OCI-LY1 (cell line): Measurements from ENCODE around the gene IL1RAP.

Experiments
- H2AFZ ChIP-seq: fragments of 200-600 bp; sonication (generic), shearing (Covaris generic); 2 replicates; pipeline ENCODE4 v1.6.0; 2014; ENCODE audit warnings: antibody characterized with exemption, mild to moderate bottlenecking, low read length
- H3F3A ChIP-seq: fragments of 200-600 bp; sonication (generic), shearing (Covaris generic); 2 replicates; pipeline ENCODE4 v1.6.0; 2014; ENCODE audit warnings: mild to moderate bottlenecking, antibody characterized with exemption, low read length, moderate library complexity; ENCODE audit not compliant: insufficient read depth
- H3K27ac ChIP-seq: fragments of 200-600 bp; sonication (generic); 2 replicates; pipeline ENCODE4 v1.5.1; 2014; ENCODE audit warnings: low read length, mixed run types, mild to moderate bottlenecking, low read depth; ENCODE audit not compliant: poor library complexity, severe bottlenecking
- H3K27me3 ChIP-seq: fragments of 200-600 bp; sonication (generic); 2 replicates; pipeline ENCODE4 v1.6.0; 2014; ENCODE audit warnings: antibody characterized with exemption, mild to moderate bottlenecking, low read length, moderate library complexity; ENCODE audit not compliant: insufficient read depth
- H3K36me3 ChIP-seq: fragments of 200-600 bp; sonication (generic); 2 replicates; pipeline ENCODE4 v1.6.1; 2014; ENCODE audit warnings: mild to moderate bottlenecking, antibody characterized with exemption, low read length, moderate library complexity, mixed read lengths; ENCODE audit not compliant: insufficient read depth
- H3K4me1 ChIP-seq: fragments of 200-600 bp; sonication (generic); 2 replicates; pipeline ENCODE4 v1.5.1; 2014; ENCODE audit warnings: mild to moderate bottlenecking, low read length, moderate library complexity; ENCODE audit not compliant: insufficient read depth, severe bottlenecking
- H3K4me2 ChIP-seq: fragments of 200-600 bp; sonication (generic), shearing (Covaris generic); 2 replicates; pipeline ENCODE4 v1.6.1; 2014; ENCODE audit warnings: low read length
- H3K4me3 ChIP-seq: fragments of 200-600 bp; sonication (generic); 2 replicates; pipeline ENCODE4 v1.5.1; 2014; ENCODE audit warnings: low read length, low read depth, mild to moderate bottlenecking, mixed read lengths; ENCODE audit not compliant: poor library complexity, severe bottlenecking
- H3K79me2 ChIP-seq: fragments of 200-600 bp; shearing (Covaris generic); 2 replicates; pipeline ENCODE4 v1.6.1; 2016; ENCODE audit warnings: mixed run types, low read length, mixed read lengths; ENCODE audit not compliant: insufficient read depth
- H3K9ac ChIP-seq: fragments of 200-600 bp; sonication (generic), shearing (Covaris generic); 2 replicates; pipeline ENCODE4 v1.6.1; 2014; ENCODE audit warnings: mild to moderate bottlenecking, low read length, mixed read lengths
- H3K9me2 ChIP-seq: fragments of 200-600 bp; sonication (generic), shearing (Covaris generic); 2 replicates; pipeline ENCODE4 v1.6.1; 2014; ENCODE audit warnings: low read depth, mild to moderate bottlenecking, low read length, mixed read lengths
- H3K9me3 ChIP-seq: fragments of 200-600 bp; shearing (Covaris generic); 2 replicates; pipeline ENCODE4 v1.6.1; 2014; ENCODE audit warnings: low read length, mixed read lengths
- H4K20me1 ChIP-seq: fragments of 200-600 bp; sonication (generic), shearing (Covaris generic); 2 replicates; pipeline ENCODE4 v1.6.0; 2016; ENCODE audit warnings: mild to moderate bottlenecking, low read length; ENCODE audit not compliant: insufficient read depth
- EZH2 ChIP-seq: fragments of 200-600 bp; sonication (generic), shearing (Covaris generic); IDR thresholded peaks from 2 replicates; pipeline ENCODE4 v1.8.0; 2017; ENCODE audit warnings: borderline replicate concordance, mixed run types, mild to moderate bottlenecking, antibody characterized with exemption, low read length, moderate library complexity, mixed read lengths
- TF ChIP-seq, protein P1 (sequence below): fragments of 200-600 bp; sonication (generic), shearing (Covaris generic); IDR thresholded peaks from 2 replicates; pipeline ENCODE4 v1.5.1; 2017; ENCODE audit warnings: mild to moderate bottlenecking, antibody characterized with exemption, low read length, moderate library complexity, mixed read lengths

The IL1RAP gene

DNA sequence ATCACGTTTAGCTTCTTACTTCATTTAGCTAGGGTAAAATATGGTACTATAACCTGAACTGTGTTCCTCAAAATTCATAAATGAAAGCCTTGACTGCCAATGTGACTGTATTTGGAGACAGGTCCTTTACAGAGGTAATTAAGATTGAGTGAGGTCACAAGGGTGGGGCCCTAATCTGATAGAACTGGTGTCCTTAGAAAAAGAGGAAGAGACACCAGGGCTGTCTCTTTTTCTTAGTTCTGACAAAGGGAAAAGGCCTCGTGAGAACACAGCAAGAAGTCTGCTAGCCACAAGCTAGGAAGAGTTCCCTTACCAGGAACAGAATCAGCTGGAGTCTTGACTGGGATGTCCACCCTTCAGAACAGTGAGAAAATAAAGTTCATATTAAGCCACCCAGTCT is 185.9 kb downstream of the IL1RAP start:
- no peaks in the 10 kb centered on the region for H3K79me2 ChIP-seq
- H3F3A ChIP-seq, result no peaks in the 10 kb centered on the region
- no peak overlapping the region for H3K27ac ChIP-seq
- no peaks in the 10 kb centered on the region for H3K9me3 ChIP-seq
- H3K4me3 ChIP-seq, result no peak overlapping the region
- H3K4me2 ChIP-seq, result no peak overlapping the region
- no peaks in the 10 kb centered on the region for H3K27me3 ChIP-seq
- H3K9me2 ChIP-seq, result no peaks in the 10 kb centered on the region
- no peaks in the 10 kb centered on the region for H3K4me1 ChIP-seq
- no peak overlapping the region for H3K9ac ChIP-seq
- H4K20me1 ChIP-seq, result no peaks in the 10 kb centered on the region
- H2AFZ ChIP-seq, result no peak overlapping the region
- H3K36me3 ChIP-seq, result no peaks in the 10 kb centered on the region
- TF ChIP-seq, protein P1, sequence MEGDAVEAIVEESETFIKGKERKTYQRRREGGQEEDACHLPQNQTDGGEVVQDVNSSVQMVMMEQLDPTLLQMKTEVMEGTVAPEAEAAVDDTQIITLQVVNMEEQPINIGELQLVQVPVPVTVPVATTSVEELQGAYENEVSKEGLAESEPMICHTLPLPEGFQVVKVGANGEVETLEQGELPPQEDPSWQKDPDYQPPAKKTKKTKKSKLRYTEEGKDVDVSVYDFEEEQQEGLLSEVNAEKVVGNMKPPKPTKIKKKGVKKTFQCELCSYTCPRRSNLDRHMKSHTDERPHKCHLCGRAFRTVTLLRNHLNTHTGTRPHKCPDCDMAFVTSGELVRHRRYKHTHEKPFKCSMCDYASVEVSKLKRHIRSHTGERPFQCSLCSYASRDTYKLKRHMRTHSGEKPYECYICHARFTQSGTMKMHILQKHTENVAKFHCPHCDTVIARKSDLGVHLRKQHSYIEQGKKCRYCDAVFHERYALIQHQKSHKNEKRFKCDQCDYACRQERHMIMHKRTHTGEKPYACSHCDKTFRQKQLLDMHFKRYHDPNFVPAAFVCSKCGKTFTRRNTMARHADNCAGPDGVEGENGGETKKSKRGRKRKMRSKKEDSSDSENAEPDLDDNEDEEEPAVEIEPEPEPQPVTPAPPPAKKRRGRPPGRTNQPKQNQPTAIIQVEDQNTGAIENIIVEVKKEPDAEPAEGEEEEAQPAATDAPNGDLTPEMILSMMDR, result no peak

DNA sequence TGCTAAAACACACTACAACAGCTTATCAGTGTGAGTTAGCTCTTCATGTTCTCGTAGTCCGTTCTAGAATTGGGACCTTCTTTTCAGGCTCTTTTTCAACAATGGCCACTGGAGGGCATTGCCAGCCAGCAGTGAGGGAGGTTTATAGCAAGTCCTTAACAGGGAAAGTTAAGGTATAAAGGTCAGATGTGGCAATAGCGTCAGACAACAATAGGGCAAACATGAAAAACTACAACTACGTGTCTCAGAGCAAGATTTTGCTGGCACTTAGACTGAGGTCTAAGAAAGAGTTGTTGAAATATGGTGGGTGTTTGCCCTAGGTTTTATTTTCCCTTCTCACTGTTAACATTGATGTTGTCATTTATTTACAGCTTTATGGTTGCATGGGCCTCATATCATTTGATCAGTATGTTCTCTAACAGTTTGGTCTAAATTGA is 187.2 kb downstream of the IL1RAP start:
- Histone ChIP-seq H3K79me2 (no peaks in the 10 kb centered on the region), H2AFZ (no peak overlapping the region), H3F3A (no peaks in the 10 kb centered on the region), H3K9me3 (no peaks in the 10 kb centered on the region), H3K4me3 (no peak overlapping the region), H3K9ac (no peak overlapping the region), H4K20me1 (no peaks in the 10 kb centered on the region), H3K4me2 (no peak overlapping the region), H3K36me3 (no peaks in the 10 kb centered on the region), H3K9me2 (no peaks in the 10 kb centered on the region), H3K27ac (no peak overlapping the region), H3K4me1 (no peaks in the 10 kb centered on the region), H3K27me3 (no peaks in the 10 kb centered on the region)
- TF ChIP-seq EZH2, result no peak
- TF ChIP-seq, protein P1, result peak; percentile 63

DNA sequence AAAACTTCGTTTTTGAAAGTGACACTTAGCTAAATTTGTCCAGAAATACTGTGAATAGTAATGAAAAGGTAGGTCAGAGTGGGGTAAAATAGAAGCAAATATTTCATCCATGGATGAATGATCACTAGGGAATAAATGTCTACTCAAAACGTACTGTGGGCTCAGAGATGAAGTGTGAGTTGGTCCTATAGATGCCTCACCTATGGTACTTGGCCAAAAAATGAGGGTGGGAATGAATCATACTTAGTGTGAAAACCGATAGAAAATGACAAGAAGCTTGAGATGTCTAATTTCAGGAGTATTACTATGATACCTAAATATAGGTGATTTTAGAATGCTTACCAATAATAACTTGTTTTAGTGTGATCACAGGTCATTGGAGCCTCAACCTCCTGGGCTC is 192.7 kb downstream of the IL1RAP start:
- Histone ChIP-seq H3K9ac (no peak overlapping the region), H3K9me3 (no peaks in the 10 kb centered on the region; the same call in 1 of the 2 replicates), H3K4me1 (no peaks in the 10 kb centered on the region), H3K4me2 (no peak overlapping the region), H3F3A (no peaks in the 10 kb centered on the region), H3K79me2 (no peaks in the 10 kb centered on the region), H3K36me3 (no peaks in the 10 kb centered on the region), H2AFZ (no peak overlapping the region), H4K20me1 (no peaks in the 10 kb centered on the region), H3K27ac (no peak overlapping the region), H3K4me3 (no peak overlapping the region), H3K9me2 (no peaks in the 10 kb centered on the region), H3K27me3 (no peaks in the 10 kb centered on the region; the same call in 1 of the 2 replicates)
- no peak for TF ChIP-seq EZH2
- TF ChIP-seq, protein P1, result no peak
